DMS114 treated with DMSO at 0.1 percent for 48 hours (cell line): ENCODE data around the gene SCO2.
"Not testable (repeated sequence)": the region's sequence is repeated elsewhere in the genome, so short reads cannot be mapped to it uniquely, and the experiment has no call there.

ENCODE experiments used
- DNase-seq: peaks from one replicate; lab custom pipeline; 2025; ENCODE audit not compliant: unreplicated experiment; lab: John Stamatoyannopoulos, UW

SCO2 gene

GRCh38 chr22:50551160-50551752, 25.9 kb upstream of the SCO2 start:
- DNase-seq, result no peak

DNA sequence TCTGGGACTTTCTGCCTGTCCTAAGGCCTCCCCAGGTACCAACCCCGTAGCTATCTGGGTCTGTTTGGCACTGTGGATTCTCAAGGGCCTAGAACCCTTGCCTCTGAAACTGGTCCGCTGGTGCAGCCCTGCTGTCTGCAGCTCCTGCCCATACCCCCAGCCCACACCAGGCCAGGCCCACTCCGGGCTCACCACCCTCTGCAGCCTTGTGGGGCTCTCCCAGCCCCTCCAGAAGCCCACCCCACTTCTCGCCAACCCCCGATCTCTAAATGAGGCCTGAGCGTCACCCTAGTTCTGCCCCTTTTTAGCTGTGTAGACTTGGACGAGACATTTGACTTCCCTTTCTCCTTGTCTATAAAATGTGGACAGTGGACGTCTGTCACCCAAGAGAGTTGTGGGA, 25.0 kb upstream of the SCO2 start:
- DNase-seq, result no peak

DNA sequence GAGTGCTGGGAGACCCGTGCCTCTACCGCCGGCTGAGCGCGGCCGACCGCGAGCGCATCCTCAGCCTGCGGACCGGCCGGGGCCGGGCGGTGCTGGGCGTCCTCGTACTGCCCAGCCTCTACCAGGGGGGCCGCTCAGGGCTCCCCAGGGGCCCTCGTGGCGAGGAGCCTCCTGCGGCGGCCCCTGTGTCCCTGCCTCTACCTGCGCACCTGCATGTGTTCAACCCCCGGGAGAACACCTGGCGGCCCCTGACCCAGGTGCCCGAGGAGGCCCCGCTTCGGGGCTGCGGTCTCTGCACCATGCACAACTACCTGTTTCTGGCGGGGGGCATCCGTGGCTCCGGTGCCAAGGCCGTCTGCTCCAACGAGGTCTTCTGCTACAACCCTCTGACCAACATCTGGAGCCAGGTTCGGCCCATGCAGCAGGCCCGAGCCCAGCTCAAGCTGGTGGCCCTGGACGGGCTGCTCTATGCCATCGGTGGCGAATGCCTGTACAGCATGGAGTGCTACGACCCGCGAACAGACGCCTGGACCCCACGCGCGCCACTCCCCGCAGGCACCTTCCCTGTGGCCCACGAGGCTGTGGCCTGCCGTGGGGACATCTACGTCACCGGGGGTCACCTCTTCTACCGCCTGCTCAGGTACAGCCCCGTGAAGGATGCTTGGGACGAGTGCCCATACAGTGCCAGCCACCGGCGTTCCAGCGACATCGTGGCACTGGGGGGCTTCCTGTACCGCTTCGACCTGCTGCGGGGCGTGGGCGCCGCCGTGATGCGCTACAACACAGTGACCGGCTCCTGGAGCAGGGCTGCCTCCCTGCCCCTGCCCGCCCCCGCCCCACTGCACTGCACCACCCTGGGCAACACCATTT, 23.8 kb upstream of the SCO2 start:
- no peak for DNase-seq

- DNase-seq, result no peak
Observed at GRCh38 chr22:50548040-50548920, 22.9 kb upstream of the SCO2 start.

DNA sequence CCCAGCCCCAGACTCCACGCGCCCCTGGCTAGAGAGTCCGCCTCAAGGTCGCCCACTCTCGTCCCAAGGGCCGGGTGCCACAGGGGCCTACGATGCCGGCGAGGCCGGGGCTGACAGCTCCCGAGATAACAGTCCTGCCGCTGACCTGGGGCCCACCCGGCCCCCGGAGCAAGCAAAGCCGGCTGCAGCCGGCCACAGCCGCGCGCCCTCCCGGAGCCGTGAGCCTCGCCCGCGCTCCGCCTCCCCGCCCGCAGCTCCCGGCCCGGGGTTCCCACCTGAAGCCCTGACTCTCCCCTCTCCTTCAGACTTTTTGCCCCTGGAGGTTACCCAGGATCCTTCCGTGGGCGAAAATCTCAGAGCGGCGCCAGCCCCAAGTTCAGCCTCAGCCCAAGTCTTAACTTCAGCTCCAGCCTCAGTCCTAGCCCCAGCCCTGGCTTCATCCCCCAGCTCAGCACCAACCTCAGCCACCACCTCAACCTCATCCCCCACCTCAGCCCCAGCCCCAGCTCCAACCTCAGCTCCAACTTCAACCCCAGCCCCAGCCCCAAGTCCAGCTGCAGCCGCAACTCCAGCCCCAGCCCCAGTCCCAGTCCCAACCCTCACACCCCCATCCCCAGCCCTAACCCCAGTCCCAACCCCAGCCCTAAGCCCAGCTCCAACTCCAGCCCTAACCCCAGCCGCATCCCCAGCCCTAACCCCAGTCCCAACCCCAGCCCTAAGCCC, 22.0 kb upstream of the SCO2 start:
- DNase-seq, result no peak

- no peak for DNase-seq
Observed at GRCh38 chr22:50546326-50547262, 21.2 kb upstream of the SCO2 start.

DNA sequence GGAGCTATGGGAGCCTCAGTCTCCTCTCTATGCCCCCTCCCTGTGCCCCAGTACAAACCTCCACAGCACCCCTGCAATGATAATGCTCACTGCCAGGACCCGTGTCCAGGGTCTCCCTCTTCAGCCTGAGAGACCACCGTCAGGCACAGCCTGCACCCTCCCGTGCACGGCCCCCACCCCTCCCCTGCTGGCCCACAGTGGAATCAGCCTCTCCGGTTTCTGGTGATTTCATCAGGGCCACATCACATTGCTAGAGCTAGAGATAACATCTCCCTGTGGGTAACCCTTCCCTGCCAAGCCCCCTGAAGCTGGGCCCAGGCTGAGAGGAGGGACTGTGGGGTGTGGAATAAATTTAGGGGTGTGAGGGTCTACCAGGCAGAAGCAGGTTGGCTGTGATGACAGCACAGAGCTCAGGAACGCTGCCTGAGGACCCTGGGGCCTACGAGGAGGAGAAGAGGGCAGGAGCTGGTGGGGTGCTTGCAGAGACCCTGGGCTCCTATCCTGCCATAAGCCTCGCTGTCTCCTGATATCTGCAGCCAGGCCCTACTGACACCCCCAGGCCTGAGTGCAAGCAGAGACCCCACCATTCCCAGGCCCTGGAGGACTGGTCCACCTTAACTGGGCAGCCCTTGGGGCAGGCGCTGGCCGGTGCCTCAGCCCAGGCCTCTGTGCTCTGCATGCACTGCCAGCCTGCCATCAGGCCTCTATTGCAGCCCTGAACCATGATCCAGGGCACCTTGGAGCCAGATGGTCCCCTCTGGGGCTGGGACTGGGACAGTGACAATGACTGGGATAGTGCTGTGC, 20.3 kb upstream of the SCO2 start, which contains the start of gene KLHDC7B:
TSS of gene KLHDC7B (plus strand) at position 378 of the 804 bp plus-strand sequence. CDS start at position 723, 345 bp downstream.
- peak; percentile 14 for DNase-seq

- DNase-seq, result no peak
Observed at GRCh38 chr22:50544746-50545253, 19.4 kb upstream of the SCO2 start.

- DNase-seq, result peak; percentile 27
Observed at GRCh38 chr22:50544078-50544745, 18.8 kb upstream of the SCO2 start.

DNA sequence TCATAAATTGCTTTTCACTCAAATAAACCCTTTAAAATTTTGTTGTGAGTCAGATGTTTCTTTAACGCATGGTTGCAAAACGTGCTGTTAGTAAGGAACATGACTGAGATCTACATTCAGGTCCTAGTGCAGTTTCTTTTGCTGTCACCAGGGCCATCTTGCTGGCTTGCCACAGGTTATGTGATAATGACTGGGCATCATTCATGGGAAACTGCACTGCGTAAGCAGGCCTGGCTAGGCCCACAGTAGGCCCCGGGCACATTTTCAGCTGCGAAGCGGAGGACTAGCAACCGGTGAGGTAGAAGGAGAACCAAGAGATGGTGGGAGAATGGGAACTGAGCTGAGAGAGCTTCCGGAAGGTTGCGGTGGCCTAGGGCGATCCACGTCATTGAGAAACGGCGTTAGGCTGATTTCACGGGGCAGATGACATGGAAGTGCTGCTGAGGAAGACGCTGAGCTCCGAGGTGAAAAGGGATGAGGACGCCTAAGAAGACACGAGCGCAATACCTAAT, 17.1 kb upstream of the SCO2 start:
- DNase-seq, result no peak

- not testable (repeated sequence) for DNase-seq
Observed at GRCh38 chr22:50541667-50542026, 16.2 kb upstream of the SCO2 start.

GRCh38 chr22:50540381-50540780, 15.0 kb upstream of the SCO2 start:
- DNase-seq, result no peak

GRCh38 chr22:50537765-50538164, 12.4 kb upstream of the SCO2 start:
- DNase-seq, result no peak

- no peak for DNase-seq
Observed at GRCh38 chr22:50536226-50536625, 10.8 kb upstream of the SCO2 start.

DNA sequence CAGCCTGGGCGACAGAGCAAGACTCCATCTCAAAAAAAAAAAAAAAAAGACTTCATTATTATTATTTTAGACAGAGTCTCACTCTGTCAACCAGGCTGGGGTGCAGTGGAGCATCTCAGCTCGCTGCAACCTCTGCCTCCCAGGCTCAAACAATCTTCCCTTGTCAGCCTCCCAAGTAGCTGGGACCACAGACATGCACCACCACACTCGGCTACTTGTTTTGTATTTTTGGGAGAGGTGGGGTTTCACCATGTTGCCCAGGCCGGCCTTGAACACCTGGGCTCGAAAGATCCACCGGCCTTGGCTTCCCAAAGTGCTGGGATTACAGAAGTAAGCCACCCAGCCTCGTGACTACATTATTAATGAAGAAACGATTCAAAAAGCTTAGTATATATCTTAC, 9.7 kb upstream of the SCO2 start:
- no peak for DNase-seq

DNA sequence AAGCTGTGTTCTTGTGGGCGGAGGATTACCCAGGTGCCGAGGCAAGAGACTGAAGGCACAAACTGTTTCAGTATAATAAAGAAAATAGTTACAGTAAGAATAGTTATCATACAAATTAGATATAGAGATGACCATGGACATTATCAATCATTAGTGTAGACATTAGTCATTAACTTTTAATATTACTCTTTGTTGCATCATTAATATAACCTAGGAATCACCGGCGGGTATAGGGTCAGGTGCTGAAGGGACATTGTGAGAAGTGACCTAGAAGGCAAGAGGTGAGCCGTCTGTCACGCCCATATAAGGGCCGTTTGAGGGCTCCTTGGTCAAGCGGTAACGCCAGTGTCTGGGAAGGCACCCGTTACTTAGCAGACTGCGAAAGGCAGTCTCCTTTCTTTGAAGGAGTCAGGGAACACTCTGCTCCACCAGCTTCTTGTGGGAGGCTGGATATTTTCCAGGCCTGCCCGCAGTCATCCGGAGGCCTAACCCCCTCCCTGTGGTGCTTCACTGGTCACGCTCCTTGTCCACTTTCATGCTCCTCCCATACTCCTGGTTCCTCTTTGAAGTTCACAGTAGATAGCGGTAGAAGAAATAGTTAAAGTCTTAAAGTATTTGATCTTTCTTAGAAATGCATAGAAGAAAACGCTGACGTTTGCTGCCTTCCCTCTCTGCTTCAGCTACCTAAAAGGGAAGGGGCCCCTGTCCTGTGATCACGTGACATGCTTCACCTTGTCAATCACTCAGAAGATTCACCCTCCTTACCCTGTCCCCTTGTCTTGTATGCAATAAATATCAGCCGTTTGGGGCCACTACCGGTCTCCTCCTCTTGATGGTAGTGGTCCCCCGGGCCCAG, 8.7 kb upstream of the SCO2 start:
- DNase-seq, result not testable (repeated sequence)
